ENCODE measurements around the gene SASH3. TPM values are rescaled to one million over a fixed set of nuclear protein-coding genes. Genes with fewer than 3 reads are reported as not detected.

The SASH3 gene
- polyA plus RNA-seq, 1 of the 3 experiments (the other 2 are of a cell fraction) = not detected

GRCh38 chrX:129780441-129781105, 824 bp downstream of the SASH3 start:
- H3K9me2 ChIP-seq = no peaks in the 10 kb centered on the region
- H3K9me3 ChIP-seq = no peaks in the 10 kb centered on the region
- H3F3A ChIP-seq (replicated peaks; ENCODE audit: insufficient read depth) = no peaks in the 10 kb centered on the region
- TF ChIP-seq TAF1 (IDR thresholded peaks at IDR 0.05; ENCODE audit: borderline replicate concordance, low read depth, low read length) (no peak), SMC3 (IDR thresholded peaks at IDR 0.05; ENCODE audit: low read depth, low read length) (no peak), USF1 (IDR thresholded peaks at IDR 0.05; ENCODE audit: borderline replicate concordance, low read depth) (no peak), FOSL2 (IDR thresholded peaks at IDR 0.05; ENCODE audit: borderline replicate concordance, low read depth) (no peak), MEF2A (IDR thresholded peaks at IDR 0.05; ENCODE audit: borderline replicate concordance, low read depth) (no peak), ELF1 (IDR thresholded peaks at IDR 0.05) (no peak), NRF1 (IDR thresholded peaks at IDR 0.05; ENCODE audit: low read depth, low read length) (no peak), NFIC (IDR thresholded peaks at IDR 0.05; ENCODE audit: borderline replicate concordance) (no peak), GABPA (IDR thresholded peaks at IDR 0.05; ENCODE audit: low read depth) (no peak), MAX (IDR thresholded peaks at IDR 0.05; ENCODE audit: low read depth) (no peak), RCOR1 (IDR thresholded peaks at IDR 0.05; ENCODE audit: low read length) (no peak)
- DNase-seq = no peak
- WGBS (ENCODE audit: low lambda C conversion rate) = 48% methylated on average over 6 of the region's 6 CpGs
- no peaks in the 10 kb centered on the region for H3K36me3 ChIP-seq (replicated peaks in 1 of 2; ENCODE audit: control insufficient read depth in 1 of 2, insufficient read depth in 2 of 2, low read length in 1 of 2)
- H2AFZ ChIP-seq (ENCODE audit: low read depth) = no peak overlapping the region
- ChIA-PET CTCF (no interaction called here), POLR2A (no interaction called here)
- no peak overlapping the region for H3K4me3 ChIP-seq (ENCODE audit: low read depth in 2 of 2, low read length in 1 of 2)
- no peaks in the 10 kb centered on the region for H3K79me2 ChIP-seq (ENCODE audit: insufficient read depth)
- peaks cover 20% of the 10 kb centered on the region; the same call in 1 of the 2 replicates for H3K27me3 ChIP-seq (ENCODE audit: insufficient read depth)
- no peak overlapping the region for H3K9ac ChIP-seq
- H3K4me1 ChIP-seq (ENCODE audit: control insufficient read depth in 1 of 2, insufficient read depth in 2 of 2, low read depth in 1 of 2, low read length in 1 of 2) = no peaks in the 10 kb centered on the region
- H3K27ac ChIP-seq (ENCODE audit: low read depth in 2 of 2, low read length in 1 of 2) = no peak overlapping the region
- no peaks in the 10 kb centered on the region for H4K20me1 ChIP-seq (ENCODE audit: insufficient read depth)
- H3K4me2 ChIP-seq = no peak overlapping the region

DNA sequence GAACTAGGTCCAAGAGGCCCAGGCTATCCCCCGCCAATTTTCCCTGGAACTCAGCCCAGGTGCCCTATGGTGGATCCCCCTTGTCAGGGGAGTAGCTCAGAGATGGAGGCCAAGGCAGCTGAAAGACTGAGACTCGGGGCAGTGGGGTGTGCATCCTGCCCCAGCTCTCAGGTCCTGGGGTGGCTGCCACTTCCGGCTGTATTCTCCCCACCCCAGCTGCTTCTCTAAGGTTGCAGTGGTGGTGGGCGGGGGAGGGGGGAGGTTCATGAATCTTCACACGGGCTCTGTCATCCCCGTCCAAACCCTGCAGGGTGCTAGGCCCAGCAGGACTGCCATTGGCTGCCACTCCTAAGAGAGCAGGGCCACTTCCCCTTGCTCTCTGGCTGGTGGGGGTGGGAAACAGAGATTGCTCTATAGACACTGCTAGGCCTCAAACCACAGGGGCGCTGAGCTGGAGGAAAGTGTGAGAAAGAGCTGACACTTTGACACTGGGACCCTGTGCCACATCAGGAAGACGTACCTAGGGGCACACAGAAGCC, 1.5 kb downstream of the SASH3 start:
- no peaks in the 10 kb centered on the region for H3K79me2 ChIP-seq (ENCODE audit: insufficient read depth)
- no peak for TF ChIP-seq USF2 (IDR thresholded peaks at IDR 0.05; ENCODE audit: borderline replicate concordance, low read depth, low read length)
- no peak for TF ChIP-seq FOXM1 (IDR thresholded peaks at IDR 0.05; ENCODE audit: low read depth)
- no peak for TF ChIP-seq IRF3 (IDR thresholded peaks at IDR 0.05; ENCODE audit: low read depth, low read length)
- no peak for TF ChIP-seq TCF12 (IDR thresholded peaks at IDR 0.05)
- no peak for TF ChIP-seq EP300 (IDR thresholded peaks at IDR 0.05; ENCODE audit: borderline replicate concordance in 1 of 2, low read depth in 1 of 2, low read length in 1 of 2)
- no peak for TF ChIP-seq NFIC (IDR thresholded peaks at IDR 0.05; ENCODE audit: borderline replicate concordance)
- TF ChIP-seq POLR2AphosphoS5 (IDR thresholded peaks at IDR 0.05; ENCODE audit: low read depth, low read length) = no peak
- 23% methylated on average over 6 of the region's 8 CpGs for WGBS (ENCODE audit: low lambda C conversion rate)

More for the DNA sequence above, 1.5 kb downstream of the SASH3 start:
- no peak overlapping the region for H3K4me2 ChIP-seq
- H3F3A ChIP-seq (replicated peaks; ENCODE audit: insufficient read depth) = no peaks in the 10 kb centered on the region
- DNase-seq = no peak
- no peak overlapping the region for H3K4me3 ChIP-seq (ENCODE audit: low read depth in 2 of 2, low read length in 1 of 2)
- H3K4me1 ChIP-seq (ENCODE audit: control insufficient read depth in 1 of 2, insufficient read depth in 2 of 2, low read depth in 1 of 2, low read length in 1 of 2) = no peaks in the 10 kb centered on the region; a peak in 1 of 4 replicates
- H3K27ac ChIP-seq (ENCODE audit: low read depth in 2 of 2, low read length in 1 of 2) = no peak overlapping the region
- no peaks in the 10 kb centered on the region for H3K36me3 ChIP-seq (replicated peaks in 1 of 2; ENCODE audit: control insufficient read depth in 1 of 2, insufficient read depth in 2 of 2, low read length in 1 of 2)
- no peaks in the 10 kb centered on the region for H3K9me2 ChIP-seq
- H2AFZ ChIP-seq (ENCODE audit: low read depth) = no peak overlapping the region
- peaks cover 20% of the 10 kb centered on the region; the same call in 1 of the 2 replicates for H3K27me3 ChIP-seq (ENCODE audit: insufficient read depth)
- POLR2A ChIA-PET = no interaction called here
- H3K9ac ChIP-seq = no peak overlapping the region
- H4K20me1 ChIP-seq (ENCODE audit: insufficient read depth) = no peaks in the 10 kb centered on the region
- no peaks in the 10 kb centered on the region for H3K9me3 ChIP-seq
- CTCF ChIA-PET = interaction anchor here (0.6 kb wide), 1 partner anchor 144 kb away, joined by 3 read pairs; no protein-coding TSS in a partner anchor
